GM18507 (cell line): ENCODE measurements around the gene PODXL2.
"Not testable (repeated sequence)": the region's sequence is repeated elsewhere in the genome, so short reads cannot be mapped to it uniquely, and the experiment has no call there.

Experiments
- DNase-seq: peaks from one replicate; pipeline ENCODE4 v3.0.0; 2011; ENCODE audit warnings: low read depth; ENCODE audit not compliant: insufficient read length; ENCODE audit errors: extremely low spot score
- FAIRE-seq: peaks from 2 replicates; lab custom pipeline; 2011; peaks lifted over from hg19 to GRCh38; lab: Jason Lieb, UNC

PODXL2 gene

GRCh38 chr3:127698691-127699415 is 69.9 kb downstream of the PODXL2 start:
- DNase-seq, result no peak
- FAIRE-seq, result no peak

DNA sequence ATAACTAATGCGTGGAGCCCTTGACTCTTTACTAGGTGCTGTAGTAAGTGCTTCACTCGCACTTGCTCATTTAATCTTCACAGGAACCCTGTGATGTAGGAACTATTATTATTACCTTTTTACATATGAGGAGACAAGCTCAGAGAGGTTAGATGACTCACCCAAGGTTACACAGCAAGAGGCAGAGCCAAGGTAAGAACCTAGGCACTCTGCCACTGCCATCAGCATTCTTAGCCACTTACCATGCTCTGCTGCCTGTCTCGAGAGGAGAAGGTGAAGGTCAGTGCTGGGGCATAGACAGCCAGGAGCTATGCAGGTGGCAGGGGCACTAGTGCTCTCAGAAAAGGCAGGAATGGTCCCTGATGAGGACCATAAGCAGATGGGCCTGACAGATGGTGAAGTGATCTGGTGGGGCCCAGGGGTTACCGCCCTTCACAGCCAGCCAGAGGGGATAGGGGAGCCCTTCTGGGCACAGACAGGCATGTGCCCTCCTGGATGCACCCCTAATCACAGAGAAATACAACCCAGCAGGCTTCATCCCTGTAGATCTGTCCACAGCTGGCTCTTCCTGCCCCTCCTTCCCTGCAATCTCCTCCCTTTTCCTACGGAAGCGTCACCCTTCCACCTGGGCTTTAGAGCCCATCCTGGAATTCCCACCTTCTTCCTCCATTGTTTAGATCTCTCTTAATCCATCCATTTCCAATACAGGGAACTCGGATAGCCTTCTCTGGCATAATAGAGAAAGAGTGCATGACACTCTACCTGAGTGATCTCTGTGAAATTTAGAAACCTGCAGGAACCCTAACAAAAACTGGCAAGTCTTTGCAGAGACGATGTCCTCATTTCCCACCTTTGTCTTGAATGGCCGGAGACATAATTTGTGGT is 70.7 kb downstream of the PODXL2 start:
- FAIRE-seq (no peak), DNase-seq (no peak)

DNA sequence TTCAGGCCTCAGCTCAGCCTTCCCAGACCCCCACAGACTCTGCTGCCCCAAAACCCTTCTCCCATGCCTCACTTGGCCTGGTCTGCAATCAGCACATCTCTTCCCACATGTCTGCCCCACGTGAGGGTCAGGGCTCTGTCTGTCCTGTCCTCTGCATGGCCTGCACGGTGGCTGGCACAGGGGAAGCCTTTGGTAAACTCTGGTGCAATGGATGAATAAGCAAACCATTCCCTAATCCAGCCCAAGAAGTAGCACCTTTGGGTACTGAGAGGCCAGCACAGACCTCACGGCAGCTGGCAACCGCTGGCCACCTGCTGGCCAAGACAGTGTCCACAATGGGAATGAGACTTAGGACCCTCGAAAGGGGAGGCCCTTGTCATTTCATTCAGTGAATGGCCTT is 71.4 kb downstream of the PODXL2 start:
- DNase-seq (no peak), FAIRE-seq (no peak)

- no peak for FAIRE-seq
- DNase-seq, result no peak
Observed at GRCh38 chr3:127701280-127701911, 72.4 kb downstream of the PODXL2 start.

DNA sequence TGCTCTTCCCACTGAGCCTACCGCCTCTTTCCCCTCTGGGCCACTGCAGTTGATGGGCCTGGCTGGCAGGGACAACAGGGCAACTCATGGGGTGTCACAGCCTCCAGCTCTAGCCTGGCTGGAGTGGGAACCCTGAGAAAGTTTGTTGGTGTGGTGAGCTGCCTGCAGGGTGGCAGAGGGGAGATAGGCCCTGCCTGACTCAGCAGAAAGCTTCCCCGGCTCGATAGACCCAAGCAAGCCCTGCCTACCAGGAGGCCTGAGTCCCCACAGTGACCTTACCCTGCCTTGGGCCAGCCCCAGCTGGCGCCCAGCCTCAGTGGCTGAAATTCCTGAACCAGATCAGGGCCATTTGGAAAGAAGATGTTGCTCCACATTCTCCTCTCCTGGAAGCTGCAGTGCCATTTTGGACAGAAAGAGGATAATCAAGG is 73.2 kb downstream of the PODXL2 start:
- no peak for FAIRE-seq
- DNase-seq, result no peak

DNA sequence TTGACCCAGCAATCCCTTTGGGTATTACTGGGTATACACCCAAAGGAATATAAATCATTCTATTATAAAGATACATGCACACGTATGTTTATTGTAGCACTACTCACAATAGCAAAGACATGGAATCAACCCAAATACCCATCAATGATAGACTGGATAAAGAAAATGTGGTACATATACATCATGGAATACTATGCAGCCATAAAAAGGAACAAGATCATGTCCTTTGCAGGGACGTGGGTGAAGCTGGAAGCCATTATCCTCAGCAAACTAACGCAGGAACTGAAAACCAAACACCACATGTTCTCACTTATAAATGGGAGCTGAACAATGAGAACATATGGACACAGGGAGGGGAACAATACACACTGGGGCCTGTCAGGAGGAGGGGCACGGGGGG is 75.9 kb downstream of the PODXL2 start:
- not testable (repeated sequence) for FAIRE-seq, DNase-seq

DNA sequence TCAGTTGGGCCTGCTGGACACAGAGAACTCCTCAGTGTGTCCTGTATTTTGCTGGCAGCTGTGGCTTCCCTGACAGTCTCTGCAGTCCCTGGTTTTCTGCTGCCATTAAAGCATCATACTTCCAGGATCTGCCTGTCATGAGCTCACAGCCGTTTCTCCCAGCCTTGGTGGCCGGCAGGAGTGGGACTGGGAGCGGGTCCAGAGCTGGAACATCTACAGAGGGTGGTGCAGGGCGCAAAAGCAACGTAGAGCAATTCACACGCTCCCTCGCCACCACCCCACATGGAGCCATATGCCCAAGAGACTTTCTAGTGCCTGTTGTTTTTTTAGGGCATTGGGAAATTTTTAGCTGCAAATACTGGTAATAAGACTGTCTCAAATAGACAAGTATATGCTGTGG is 77.3 kb downstream of the PODXL2 start:
- FAIRE-seq, result no peak
- no peak for DNase-seq

GRCh38 chr3:127706785-127707351 is 77.9 kb downstream of the PODXL2 start:
- FAIRE-seq (no peak), DNase-seq (no peak)

- no peak for DNase-seq
- no peak for FAIRE-seq
Observed at GRCh38 chr3:127707851-127708411, 78.9 kb downstream of the PODXL2 start.

DNA sequence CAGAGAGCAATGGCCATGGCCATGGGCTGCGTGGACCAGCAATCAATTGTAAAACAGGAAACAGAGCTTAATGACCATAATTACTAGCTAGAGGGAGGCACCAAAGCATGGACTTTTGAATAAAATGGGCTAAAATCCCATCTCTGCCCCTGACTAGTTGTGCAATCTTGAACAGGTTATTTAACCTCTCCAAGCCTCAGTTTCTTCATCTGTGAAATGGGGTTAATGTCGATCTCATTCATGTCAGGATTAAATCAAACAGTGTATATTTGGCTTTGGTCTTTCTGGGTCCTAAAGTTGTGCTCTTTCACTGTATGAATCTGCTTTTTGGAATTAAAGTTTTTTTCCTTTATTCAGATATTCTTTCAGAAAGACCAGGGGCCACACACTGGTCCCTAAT is 79.9 kb downstream of the PODXL2 start:
- DNase-seq, result no peak
- FAIRE-seq, result no peak

GRCh38 chr3:127709320-127710060 is 80.5 kb downstream of the PODXL2 start:
- DNase-seq, result no peak
- no peak for FAIRE-seq

- DNase-seq, result no peak
- FAIRE-seq, result no peak
Observed at GRCh38 chr3:127710155-127710941, 81.4 kb downstream of the PODXL2 start.

DNA sequence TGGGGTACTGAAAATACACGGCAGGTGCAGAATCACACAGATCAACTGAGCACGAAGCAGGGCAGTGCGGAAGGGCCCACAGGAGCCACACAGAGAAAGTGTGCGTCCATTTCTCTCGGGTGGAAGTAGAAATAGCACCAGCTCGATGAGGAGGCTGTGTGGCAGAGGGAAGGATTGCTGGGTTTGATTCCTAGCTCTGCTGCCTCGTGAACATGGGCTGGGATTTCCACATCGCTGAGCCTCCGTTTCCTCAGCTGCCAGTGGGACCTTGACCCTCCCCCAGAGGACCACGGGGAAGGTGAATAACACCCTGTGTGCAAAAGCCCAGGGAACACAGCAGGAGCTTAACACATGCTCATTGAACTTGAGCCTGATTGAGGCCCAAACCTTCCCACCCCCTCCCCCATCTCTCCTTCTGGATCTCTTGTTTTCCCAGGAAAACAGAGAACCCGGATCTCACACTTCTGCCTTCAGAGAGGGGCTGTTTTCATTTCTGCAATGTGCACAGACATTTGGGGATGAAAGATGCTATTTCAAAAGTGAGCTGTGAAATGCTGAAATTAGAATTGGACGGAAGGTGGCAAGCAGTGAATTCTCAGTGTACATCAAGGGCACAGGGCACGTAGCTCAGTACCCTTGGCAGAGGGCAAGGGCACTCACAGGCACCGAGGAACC is 82.2 kb downstream of the PODXL2 start:
- no peak for DNase-seq
- FAIRE-seq, result no peak

DNA sequence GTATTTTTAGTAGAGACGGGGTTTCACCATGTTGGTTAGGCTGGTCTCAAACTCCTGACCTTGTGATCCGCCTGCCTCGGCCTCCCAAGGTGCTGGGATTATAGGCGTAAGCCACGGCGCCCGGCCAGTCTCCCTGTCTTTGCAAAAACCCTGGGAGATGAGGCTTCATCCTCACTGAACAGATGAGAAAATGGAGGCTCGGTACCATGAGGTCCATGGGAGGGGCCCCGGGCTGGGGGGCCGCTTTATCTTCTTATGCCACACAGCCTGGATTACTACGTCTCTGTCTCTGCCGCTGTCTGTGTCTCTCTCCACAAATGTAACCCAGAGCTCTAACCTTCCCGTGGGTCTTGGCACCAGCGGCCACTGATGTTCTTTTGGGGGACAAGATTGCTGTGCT is 82.9 kb downstream of the PODXL2 start:
- DNase-seq, result no peak
- no peak for FAIRE-seq

DNA sequence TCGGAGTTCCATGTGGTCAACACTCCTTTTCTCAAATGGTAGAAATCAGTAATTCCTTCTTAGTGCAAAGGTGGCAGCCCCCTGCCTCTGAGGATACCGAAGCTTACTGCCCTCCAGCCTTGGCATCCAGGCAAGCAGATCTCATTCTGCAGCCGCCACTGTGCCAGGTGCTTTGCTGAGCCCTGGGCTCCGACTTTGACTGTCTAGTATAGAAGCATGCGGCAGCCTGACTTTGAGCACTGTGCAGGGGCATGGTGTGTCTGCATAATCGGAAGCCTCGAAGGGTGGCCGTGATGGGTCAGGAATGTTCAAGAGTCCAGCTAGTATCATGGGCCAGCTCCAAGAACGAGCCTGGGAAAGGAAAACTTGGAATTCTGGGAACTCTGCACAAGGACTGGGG is 83.5 kb downstream of the PODXL2 start:
- no peak for DNase-seq
- no peak for FAIRE-seq

- DNase-seq (no peak), FAIRE-seq (no peak)
Observed at GRCh38 chr3:127712881-127713771, 84.1 kb downstream of the PODXL2 start.

DNA sequence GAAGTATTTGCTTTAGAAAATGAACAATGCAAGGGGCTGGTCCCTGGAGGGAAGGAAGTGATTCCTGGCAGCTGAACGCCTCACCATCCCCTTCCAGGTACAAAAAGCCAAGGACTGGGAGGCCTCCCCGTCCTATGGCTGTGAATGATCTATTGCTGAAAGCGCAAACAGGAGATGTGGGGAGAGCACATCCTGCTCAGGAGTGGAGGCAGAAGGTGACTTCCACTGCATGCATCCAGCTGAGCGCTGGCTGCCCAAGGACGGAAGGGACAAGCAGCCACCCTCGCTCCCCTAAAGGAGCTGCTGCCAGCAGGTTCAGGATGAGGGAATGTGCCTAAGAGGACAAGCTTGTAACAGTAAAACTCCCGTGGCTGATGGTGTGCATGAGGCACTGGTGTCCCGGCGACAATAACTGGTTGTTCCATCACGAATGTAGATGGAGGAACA is 85.2 kb downstream of the PODXL2 start:
- no peak for FAIRE-seq
- no peak for DNase-seq
